HUES64 (cell line): ENCODE results near the gene PTP4A1.

Experiments
- H3K27ac ChIP-seq: 2 replicates; pipeline ENCODE4 v1.7.0; 2013; ENCODE audit warnings: low read depth, low read length, inconsistent platforms
- H3K27me3 ChIP-seq: 2 replicates; pipeline ENCODE4 v1.6.1; 2013; ENCODE audit warnings: mild to moderate bottlenecking, low read length; ENCODE audit not compliant: insufficient read depth
- H3K36me3 ChIP-seq: 2 replicates; pipeline ENCODE4 v1.6.1; 2013; ENCODE audit warnings: mild to moderate bottlenecking, low read length; ENCODE audit not compliant: insufficient read depth
- H3K4me1 ChIP-seq: 2 replicates; pipeline ENCODE4 v1.6.1; 2013; ENCODE audit warnings: mild to moderate bottlenecking, low read length, moderate library complexity; ENCODE audit not compliant: insufficient read depth
- H3K4me3 ChIP-seq: 2 replicates; pipeline ENCODE4 v1.5.1; 2013; ENCODE audit warnings: mild to moderate bottlenecking, low read length, moderate library complexity
- H3K9ac ChIP-seq: 2 replicates; pipeline ENCODE4 v1.6.1; 2013; ENCODE audit warnings: mild to moderate bottlenecking, low read depth, low read length
- H3K9me3 ChIP-seq: 2 replicates; pipeline ENCODE4 v1.6.1; 2013; ENCODE audit warnings: low read depth, low read length; ENCODE audit not compliant: insufficient read depth
- WGBS: fragments of 150-250, 120-280 bp; methylation state at CpG from one replicate; pipeline ENCODE4 v1.1.7; 2013; ENCODE audit warnings: missing lambda C conversion rate; 5-methylcytosine and 5-hydroxymethylcytosine counted together

PTP4A1 gene

DNA sequence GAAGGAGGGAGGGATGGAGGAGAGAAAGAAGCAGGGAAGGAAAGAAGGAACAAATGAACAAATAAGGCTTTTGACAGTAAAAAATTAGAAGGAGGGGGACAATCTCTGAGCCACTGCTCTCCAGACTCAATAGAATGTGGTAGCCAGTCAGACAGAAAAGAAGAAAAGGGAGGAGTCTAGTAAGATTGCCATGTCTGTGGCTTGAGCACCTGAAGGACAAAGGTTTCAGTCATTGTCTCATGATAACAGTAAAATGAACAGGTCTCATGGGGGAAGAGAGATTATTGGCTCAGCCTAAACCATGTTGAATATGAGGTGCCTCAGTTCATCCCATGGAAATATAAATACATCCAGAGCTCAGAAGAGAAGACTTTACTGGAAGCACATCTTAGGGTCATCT is 14.0 kb upstream of the PTP4A1 start:
- Histone ChIP-seq H3K9ac (no peak overlapping the region), H3K4me1 (no peaks in the 10 kb centered on the region), H3K27me3 (no peaks in the 10 kb centered on the region), H3K36me3 (no peaks in the 10 kb centered on the region), H3K9me3 (no peaks in the 10 kb centered on the region), H3K4me3 (no peak overlapping the region), H3K27ac (no peak overlapping the region)

DNA sequence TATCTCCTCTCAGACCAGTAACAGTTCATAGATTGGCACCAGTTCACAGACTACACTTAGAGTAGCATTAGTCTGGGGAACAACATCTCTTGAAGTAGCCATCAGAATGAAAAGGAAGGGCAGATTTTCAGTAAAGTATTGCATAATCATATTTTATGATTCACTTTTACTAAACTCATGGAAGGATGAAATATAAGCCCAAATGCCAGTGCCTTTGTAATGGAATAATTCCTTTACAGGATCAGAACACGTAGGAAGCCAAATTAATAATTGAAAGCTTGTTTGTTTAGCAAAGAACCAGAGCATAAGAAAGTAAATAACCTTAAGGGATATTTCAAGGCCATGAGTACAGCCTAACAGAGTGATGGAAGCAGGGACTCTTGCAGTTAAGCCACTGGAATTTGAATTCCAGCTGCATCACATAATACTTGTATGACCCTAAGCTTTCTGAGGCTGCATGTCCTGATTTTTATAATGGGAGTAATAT is 11.4 kb upstream of the PTP4A1 start:
- no peaks in the 10 kb centered on the region for H3K27me3 ChIP-seq
- no peak overlapping the region for H3K9ac ChIP-seq
- H3K9me3 ChIP-seq: no peaks in the 10 kb centered on the region
- H3K4me3 ChIP-seq: no peak overlapping the region
- no peak overlapping the region for H3K27ac ChIP-seq
- H3K4me1 ChIP-seq: peaks cover 3% of the 10 kb centered on the region
- H3K36me3 ChIP-seq: no peaks in the 10 kb centered on the region
- 91% methylated on average over 1 of the region's 1 CpG for WGBS

DNA sequence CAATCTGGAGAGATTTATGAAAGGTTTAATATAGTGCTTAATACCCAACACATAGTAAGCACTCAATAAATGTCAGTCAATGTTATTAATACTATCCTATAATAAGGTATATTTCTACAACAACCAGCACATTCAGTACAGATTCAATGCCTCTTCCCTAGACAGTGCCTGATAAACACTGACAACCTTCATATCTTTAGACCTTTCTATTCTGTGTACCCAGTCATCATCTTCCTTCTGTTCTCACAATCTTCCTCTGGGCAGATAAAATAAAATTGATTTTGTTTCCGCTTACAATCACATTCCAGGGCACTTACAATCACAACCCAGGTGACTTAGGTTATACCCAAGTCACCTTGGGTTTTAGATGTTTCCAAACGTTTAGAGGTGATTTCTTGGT is 11.0 kb upstream of the PTP4A1 start:
- peaks cover 8% of the 10 kb centered on the region for H3K4me1 ChIP-seq
- 94% methylated on average over 2 of the region's 2 CpGs for WGBS

DNA sequence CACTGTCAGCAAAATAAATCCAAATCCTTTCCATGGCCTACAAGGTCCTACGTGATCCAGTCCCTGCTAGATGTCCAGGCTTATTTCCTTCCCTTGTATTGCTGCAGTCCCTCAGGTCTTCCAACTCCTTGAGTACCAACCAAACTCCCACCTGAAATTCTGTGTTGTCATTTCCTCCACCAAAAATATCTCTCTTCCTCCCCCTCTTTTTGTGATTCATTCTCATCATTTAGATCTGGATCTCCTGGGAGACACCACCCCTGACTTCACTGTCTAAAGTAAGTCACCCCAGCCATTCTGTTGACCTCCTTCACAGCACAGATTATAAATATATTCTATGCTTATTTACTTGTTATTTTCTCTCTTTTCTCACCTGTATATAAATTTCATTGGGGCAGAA is 9.0 kb upstream of the PTP4A1 start:
- 90% methylated on average over 1 of the region's 1 CpG for WGBS
- H3K9ac ChIP-seq: no peak overlapping the region
- H3K4me3 ChIP-seq: no peak overlapping the region
- H3K9me3 ChIP-seq: no peaks in the 10 kb centered on the region
- no peaks in the 10 kb centered on the region for H3K27me3 ChIP-seq
- peaks cover 11% of the 10 kb centered on the region for H3K4me1 ChIP-seq
- H3K36me3 ChIP-seq: no peaks in the 10 kb centered on the region
- H3K27ac ChIP-seq: no peak overlapping the region

More for the DNA sequence above, 11.0 kb upstream of the PTP4A1 start:
- Histone ChIP-seq H3K27me3 (no peaks in the 10 kb centered on the region), H3K27ac (no peak overlapping the region), H3K9me3 (no peaks in the 10 kb centered on the region), H3K9ac (no peak overlapping the region), H3K4me3 (no peak overlapping the region), H3K36me3 (no peaks in the 10 kb centered on the region)

DNA sequence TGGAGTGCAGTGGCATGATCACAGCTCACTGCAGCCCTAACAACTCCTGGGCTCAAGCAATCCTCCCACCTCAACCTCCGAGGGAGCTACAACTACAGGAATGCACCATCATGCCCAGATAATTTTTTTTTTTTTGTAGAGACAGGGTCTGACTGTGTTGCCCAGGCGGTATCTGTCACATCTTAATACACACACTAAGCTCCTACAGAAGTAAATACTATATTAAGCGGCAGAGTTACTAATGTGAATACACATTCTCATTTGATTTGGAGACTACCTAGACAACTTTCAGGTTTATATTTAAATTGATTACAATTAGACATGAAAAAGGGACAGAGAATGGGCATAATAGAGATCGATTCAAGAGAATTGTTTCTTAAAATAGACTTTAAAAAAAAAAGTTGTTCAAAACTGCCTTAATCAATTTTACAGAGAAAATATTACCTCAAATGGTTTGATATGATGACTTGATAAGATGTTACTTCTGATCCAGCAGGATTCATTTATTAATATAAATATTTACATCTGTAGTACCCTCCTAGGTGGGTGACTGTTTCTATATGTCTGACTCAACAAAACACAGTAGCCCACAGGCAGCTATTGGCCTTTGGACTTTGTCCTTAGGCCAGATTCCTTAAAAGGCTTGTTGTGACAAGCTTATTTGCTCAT is 7.1 kb upstream of the PTP4A1 start:
- Histone ChIP-seq H3K4me1 (peaks cover 11% of the 10 kb centered on the region), H3K27me3 (peaks cover 5% of the 10 kb centered on the region; the same call in 1 of the 2 replicates), H3K9ac (no peak overlapping the region), H3K36me3 (no peaks in the 10 kb centered on the region), H3K27ac (no peak overlapping the region), H3K4me3 (no peak overlapping the region), H3K9me3 (no peaks in the 10 kb centered on the region)
- 83% methylated on average over 2 of the region's 4 CpGs for WGBS

GRCh38 chr6:63565727-63566596 is 6.3 kb upstream of the PTP4A1 start:
- Histone ChIP-seq H3K9me3 (no peaks in the 10 kb centered on the region), H3K4me3 (no peak overlapping the region), H3K27me3 (peaks cover 10% of the 10 kb centered on the region), H3K4me1 (peaks cover 13% of the 10 kb centered on the region), H3K9ac (no peak overlapping the region), H3K27ac (no peak overlapping the region), H3K36me3 (no peaks in the 10 kb centered on the region)
- 67% methylated on average over 3 of the region's 4 CpGs for WGBS

DNA sequence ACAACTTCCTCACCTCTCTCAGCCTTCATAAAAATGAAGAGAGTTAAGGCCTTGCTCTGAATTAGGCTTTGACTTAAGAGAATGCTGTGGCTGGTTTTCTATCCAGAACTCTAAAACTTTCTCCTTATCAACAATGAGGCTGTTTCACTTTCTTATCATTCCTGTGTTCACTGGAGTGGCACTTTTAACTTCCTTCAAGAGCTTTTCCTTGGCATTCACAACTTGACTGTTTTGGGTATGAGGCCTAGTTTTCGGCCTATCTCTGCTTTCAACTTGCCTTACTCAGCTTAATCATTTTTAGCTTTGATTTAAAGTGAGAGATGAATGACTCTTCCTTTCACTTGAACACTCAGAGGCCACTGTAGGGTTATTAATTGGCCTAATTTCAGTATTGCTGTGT is 4.3 kb upstream of the PTP4A1 start:
- H3K27me3 ChIP-seq: peaks cover 14% of the 10 kb centered on the region
- no peaks in the 10 kb centered on the region for H3K9me3 ChIP-seq
- H3K9ac ChIP-seq: no peak overlapping the region
- 90% methylated on average over 1 of the region's 1 CpG for WGBS
- peaks cover 19% of the 10 kb centered on the region for H3K4me1 ChIP-seq
- H3K27ac ChIP-seq: no peak overlapping the region
- H3K36me3 ChIP-seq: no peaks in the 10 kb centered on the region
- no peak overlapping the region for H3K4me3 ChIP-seq

- Histone ChIP-seq H3K4me3 (peak overlapping the region; percentile 69), H3K9ac (peak overlapping the region; percentile 83), H3K4me1 (peaks cover 23% of the 10 kb centered on the region), H3K9me3 (no peaks in the 10 kb centered on the region), H3K27ac (peak overlapping the region; percentile 86), H3K36me3 (peaks cover 16% of the 10 kb centered on the region), H3K27me3 (peaks cover 14% of the 10 kb centered on the region)
- 23% methylated on average over 20 of the region's 20 CpGs for WGBS
These were observed 778 bp upstream of the PTP4A1 start for GRCh38 chr6:63571361-63572043.

DNA sequence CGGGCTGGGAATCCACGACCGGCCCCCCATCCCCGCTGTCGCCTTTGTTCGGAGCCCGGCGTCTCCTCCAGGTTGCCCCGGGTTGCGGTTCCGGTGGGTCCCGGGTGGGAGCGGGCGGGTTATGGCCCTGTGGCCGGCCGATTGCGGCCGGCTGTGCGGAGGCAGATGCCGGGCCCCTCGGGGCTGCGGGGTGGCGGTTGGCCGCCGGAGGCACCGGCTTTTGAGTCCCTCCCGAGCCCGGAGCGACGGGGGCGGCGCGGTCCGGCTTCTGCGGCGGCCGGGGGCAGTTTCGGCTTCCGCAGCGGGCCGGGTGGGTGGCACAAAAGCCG is 431 bp downstream of the PTP4A1 start:
- peak overlapping the region; percentile 97 for H3K9ac ChIP-seq
- H3K27ac ChIP-seq: peak overlapping the region; percentile 83
- WGBS: under 1% methylated on average over 42 of the region's 42 CpGs
- H3K36me3 ChIP-seq: peaks cover 28% of the 10 kb centered on the region
- no peaks in the 10 kb centered on the region for H3K9me3 ChIP-seq
- H3K4me1 ChIP-seq: peaks cover 22% of the 10 kb centered on the region
- H3K27me3 ChIP-seq: peaks cover 14% of the 10 kb centered on the region
- peak overlapping the region; percentile 69 for H3K4me3 ChIP-seq

- Histone ChIP-seq H3K27me3 (peaks cover 14% of the 10 kb centered on the region), H3K27ac (peak overlapping the region; percentile 83), H3K36me3 (peaks cover 34% of the 10 kb centered on the region), H3K4me3 (peak overlapping the region; percentile 69), H3K9ac (peak overlapping the region; percentile 97), H3K4me1 (peaks cover 22% of the 10 kb centered on the region), H3K9me3 (no peaks in the 10 kb centered on the region)
- WGBS: under 1% methylated on average over 86 of the region's 86 CpGs
These were observed 1.0 kb downstream of the PTP4A1 start for GRCh38 chr6:63573076-63573898.
